Keratinocyte (primary cell): ENCODE measurements around the gene GPATCH4.

Experiments
- CTCF ChIP-seq, 3 experiments: IDR thresholded peaks in 1 of 3; conservative IDR thresholded peaks in 1 of 3; optimal IDR thresholded peaks in 1 of 3; 2 replicates in 2 of 3; 3 replicates in 1 of 3; pipeline versions ENCODE3 to v1.5.1; 2011; ENCODE audit warnings: low read length in 3 of 3, mild to moderate bottlenecking in 3 of 3, moderate library complexity in 2 of 3, control low read depth in 1 of 3, inconsistent platforms in 1 of 3; ENCODE audit not compliant: insufficient read depth in 2 of 3; ENCODE audit errors: extremely low read depth in 1 of 3
- EZH2 ChIP-seq: IDR thresholded peaks from one replicate; pipeline ENCODE4 v1.6.1; 2012; ENCODE audit warnings: inconsistent platforms, mild to moderate bottlenecking, low read length, moderate library complexity

GRCh38 chr1:156571261-156571852 lies 29.9 kb downstream of the GPATCH4 start:
- TF ChIP-seq CTCF (optimal IDR thresholded peaks at IDR 0.05 in 1 of 3, IDR thresholded peaks at IDR 0.05 in 1 of 3, conservative IDR thresholded peaks at IDR 0.05 in 1 of 3; ENCODE audit: extremely low read depth in 1 of 3, insufficient read depth in 2 of 3, low read length in 3 of 3) (no peak), EZH2 (no peak)
